ENCODE results near the gene C1orf87.

C1orf87 gene

GRCh38 chr1:60034999-60035398 is 38.6 kb downstream of the C1orf87 start:
- Histone ChIP-seq H3K79me2 (ENCODE audit: insufficient read depth, low read length) (no peaks in the 10 kb centered on the region), H3F3A (ENCODE audit: low read depth) (no peaks in the 10 kb centered on the region), H2AFZ (ENCODE audit: low read length) (no peak overlapping the region), H3K9ac (ENCODE audit: low read depth, low read length, poor library complexity, severe bottlenecking) (no peak overlapping the region), H3K9me2 (replicated peaks; ENCODE audit: low read depth, low read length) (no peaks in the 10 kb centered on the region), H3K27me3 (ENCODE audit: insufficient read depth, low read length, poor library complexity, severe bottlenecking) (no peaks in the 10 kb centered on the region), H3K4me1 (ENCODE audit: insufficient read depth, low read length, poor library complexity, severe bottlenecking) (no peaks in the 10 kb centered on the region), H3K4me3 (ENCODE audit: low read length, poor library complexity, severe bottlenecking) (no peak overlapping the region), H3K9me3 (ENCODE audit: insufficient read depth, low read depth, low read length) (no peaks in the 10 kb centered on the region), H4K20me1 (ENCODE audit: insufficient read depth, low read length, poor library complexity, severe bottlenecking) (no peaks in the 10 kb centered on the region), H3K4me2 (ENCODE audit: low read depth, low read length, poor library complexity, severe bottlenecking) (no peak overlapping the region), H3K36me3 (ENCODE audit: insufficient read depth, low read length) (no peaks in the 10 kb centered on the region)
- TF ChIP-seq CTCF (conservative IDR thresholded peaks at IDR 0.05; ENCODE audit: low read length) (no peak), EZH2phosphoT487 (IDR thresholded peaks at IDR 0.05; ENCODE audit: borderline replicate concordance) (no peak)

GRCh38 chr1:60033066-60033465 is 40.5 kb downstream of the C1orf87 start:
- no peak overlapping the region for H3K4me2 ChIP-seq (ENCODE audit: low read depth, low read length, poor library complexity, severe bottlenecking)
- no peaks in the 10 kb centered on the region for H3K9me3 ChIP-seq (ENCODE audit: insufficient read depth, low read depth, low read length)
- no peaks in the 10 kb centered on the region for H3K79me2 ChIP-seq (ENCODE audit: insufficient read depth, low read length)
- no peaks in the 10 kb centered on the region for H3K4me1 ChIP-seq (ENCODE audit: insufficient read depth, low read length, poor library complexity, severe bottlenecking)
- no peak overlapping the region for H3K4me3 ChIP-seq (ENCODE audit: low read length, poor library complexity, severe bottlenecking)
- H3K27me3 ChIP-seq (ENCODE audit: insufficient read depth, low read length, poor library complexity, severe bottlenecking): no peaks in the 10 kb centered on the region
- H4K20me1 ChIP-seq (ENCODE audit: insufficient read depth, low read length, poor library complexity, severe bottlenecking): no peaks in the 10 kb centered on the region
- H3K9ac ChIP-seq (ENCODE audit: low read depth, low read length, poor library complexity, severe bottlenecking): no peak overlapping the region
- no peaks in the 10 kb centered on the region for H3K9me2 ChIP-seq (replicated peaks; ENCODE audit: low read depth, low read length)
- no peak for TF ChIP-seq CTCF (conservative IDR thresholded peaks at IDR 0.05; ENCODE audit: low read length)
- no peak for TF ChIP-seq EZH2phosphoT487 (IDR thresholded peaks at IDR 0.05; ENCODE audit: borderline replicate concordance)
- H3F3A ChIP-seq (ENCODE audit: low read depth): no peaks in the 10 kb centered on the region
- no peak overlapping the region for H2AFZ ChIP-seq (ENCODE audit: low read length)
- no peaks in the 10 kb centered on the region for H3K36me3 ChIP-seq (ENCODE audit: insufficient read depth, low read length)

GRCh38 chr1:60031146-60031545 is 42.4 kb downstream of the C1orf87 start:
- H3F3A ChIP-seq (ENCODE audit: low read depth): no peaks in the 10 kb centered on the region
- H3K36me3 ChIP-seq (ENCODE audit: insufficient read depth, low read length): no peaks in the 10 kb centered on the region
- no peaks in the 10 kb centered on the region for H3K4me1 ChIP-seq (ENCODE audit: insufficient read depth, low read length, poor library complexity, severe bottlenecking)
- H3K9me2 ChIP-seq (replicated peaks; ENCODE audit: low read depth, low read length): no peaks in the 10 kb centered on the region
- no peaks in the 10 kb centered on the region for H3K79me2 ChIP-seq (ENCODE audit: insufficient read depth, low read length)
- TF ChIP-seq CTCF (conservative IDR thresholded peaks at IDR 0.05; ENCODE audit: low read length) (no peak), EZH2phosphoT487 (IDR thresholded peaks at IDR 0.05; ENCODE audit: borderline replicate concordance) (no peak)
- H3K27me3 ChIP-seq (ENCODE audit: insufficient read depth, low read length, poor library complexity, severe bottlenecking): no peaks in the 10 kb centered on the region
- H4K20me1 ChIP-seq (ENCODE audit: insufficient read depth, low read length, poor library complexity, severe bottlenecking): no peaks in the 10 kb centered on the region
- H3K9me3 ChIP-seq (ENCODE audit: insufficient read depth, low read depth, low read length): no peaks in the 10 kb centered on the region
- H3K9ac ChIP-seq (ENCODE audit: low read depth, low read length, poor library complexity, severe bottlenecking): no peak overlapping the region
- H3K4me2 ChIP-seq (ENCODE audit: low read depth, low read length, poor library complexity, severe bottlenecking): no peak overlapping the region
- no peak overlapping the region for H3K4me3 ChIP-seq (ENCODE audit: low read length, poor library complexity, severe bottlenecking)
- H2AFZ ChIP-seq (ENCODE audit: low read length): no peak overlapping the region
